NCI-H69 (cell line): Measurements from ENCODE around the gene MGST1.
A peak's percentile ranks its signal among the peaks of the same experiment; 100 is the strongest.
"Not testable (repeated sequence)": the region's sequence is repeated elsewhere in the genome, so short reads cannot be mapped to it uniquely, and the experiment has no call there.

Experiments used
- DNase-seq: peaks from one replicate; lab custom pipeline; 2025; lab: John Stamatoyannopoulos, UW

MGST1 gene

GRCh38 chr12:16352481-16352880, 5.0 kb downstream of the MGST1 start:
- DNase-seq, result no peak

DNA sequence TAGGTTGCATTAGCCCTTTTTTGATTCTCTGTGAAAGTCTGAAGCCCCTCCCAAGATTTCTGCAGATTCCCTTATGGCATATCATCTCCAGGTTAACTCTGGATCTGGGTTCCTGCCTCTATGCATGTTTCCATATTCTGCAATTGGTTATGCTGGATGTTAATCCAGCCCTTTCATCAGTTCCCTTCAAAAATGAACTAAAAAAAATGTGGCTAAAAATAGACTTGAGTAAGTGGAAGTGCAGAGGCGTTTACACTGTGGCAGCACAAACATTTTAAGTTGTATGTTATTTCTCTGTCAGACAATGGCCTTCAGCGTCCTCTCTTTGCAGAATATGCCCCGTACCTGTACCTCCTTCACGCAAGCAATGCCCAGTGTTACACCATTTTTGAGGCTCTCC, 11.4 kb downstream of the MGST1 start:
- no peak for DNase-seq

- DNase-seq, result peak; percentile 53
Measured at GRCh38 chr12:16359512-16360491, 12.4 kb downstream of the MGST1 start.

DNA sequence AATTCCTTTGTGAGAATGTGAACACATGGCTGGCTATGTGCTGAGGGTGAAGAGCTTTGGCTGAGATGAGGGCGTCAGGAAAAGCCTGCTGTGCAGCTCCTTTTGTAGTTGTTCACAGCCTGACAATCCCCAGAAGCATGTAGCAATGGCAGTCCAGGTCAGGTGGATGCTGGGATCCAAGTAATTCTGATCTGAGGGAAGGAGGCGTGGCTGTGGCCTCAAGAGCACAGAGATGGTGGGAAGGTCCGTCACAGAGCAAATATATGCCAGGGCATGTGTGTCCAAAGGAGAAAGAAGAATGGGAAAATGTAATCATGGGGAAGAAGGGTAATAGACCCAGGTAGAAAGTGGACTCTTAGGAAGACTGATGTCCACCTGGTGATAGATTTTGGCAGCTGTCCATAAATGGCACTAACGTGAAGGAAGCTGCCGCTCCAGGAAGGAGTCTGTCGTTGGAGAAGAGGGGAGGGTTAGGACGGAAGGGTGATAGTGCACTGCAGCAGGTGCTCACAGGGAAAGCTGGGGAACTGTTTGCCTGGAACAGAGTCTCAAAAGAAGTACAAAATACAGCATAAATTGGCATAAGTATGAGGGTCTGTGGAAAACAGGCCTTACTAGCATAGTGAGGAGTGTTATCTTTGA, 13.8 kb downstream of the MGST1 start:
- DNase-seq, result peak; percentile 35

DNA sequence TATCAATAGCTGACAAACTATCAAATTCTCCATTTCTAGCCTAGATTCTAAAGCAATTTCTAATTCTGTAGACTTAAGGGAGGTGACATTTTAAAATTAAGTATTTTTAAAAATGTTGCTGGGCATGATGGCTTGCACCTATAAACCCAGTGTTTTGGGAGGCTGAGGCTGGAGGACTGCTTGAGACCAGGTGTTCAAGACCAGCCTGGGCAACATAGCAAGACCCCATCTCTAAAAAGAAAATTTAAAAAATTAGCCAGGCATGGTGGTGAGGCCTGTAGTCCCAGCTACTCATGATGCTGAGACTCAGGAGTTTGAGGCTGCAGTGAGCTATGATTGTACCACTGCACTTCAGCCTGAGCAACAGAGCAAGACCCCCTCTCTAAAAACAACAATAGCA, 15.1 kb downstream of the MGST1 start:
- DNase-seq, result no peak

DNA sequence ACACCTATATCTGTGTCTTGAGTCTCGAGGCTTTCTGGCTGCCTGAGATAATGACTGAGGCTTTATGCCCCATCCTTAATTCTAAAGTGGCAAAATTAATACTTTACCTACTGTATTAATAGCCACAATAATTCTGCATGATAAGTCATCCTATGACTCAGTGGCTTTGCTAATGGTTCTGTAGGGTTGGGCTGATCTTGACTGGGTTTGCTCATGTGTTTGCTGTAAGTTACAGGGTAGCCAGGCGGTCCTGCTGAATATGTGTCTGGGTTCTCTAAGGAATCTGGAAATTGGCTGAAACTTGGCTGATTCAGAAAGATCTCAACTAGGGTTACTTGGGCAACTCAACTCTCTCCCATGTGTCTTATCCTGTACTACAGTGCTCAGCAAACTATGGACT, 21.7 kb downstream of the MGST1 start:
- DNase-seq, result no peak

- DNase-seq, result no peak
Measured at GRCh38 chr12:16370096-16370495, 22.7 kb downstream of the MGST1 start.

DNA sequence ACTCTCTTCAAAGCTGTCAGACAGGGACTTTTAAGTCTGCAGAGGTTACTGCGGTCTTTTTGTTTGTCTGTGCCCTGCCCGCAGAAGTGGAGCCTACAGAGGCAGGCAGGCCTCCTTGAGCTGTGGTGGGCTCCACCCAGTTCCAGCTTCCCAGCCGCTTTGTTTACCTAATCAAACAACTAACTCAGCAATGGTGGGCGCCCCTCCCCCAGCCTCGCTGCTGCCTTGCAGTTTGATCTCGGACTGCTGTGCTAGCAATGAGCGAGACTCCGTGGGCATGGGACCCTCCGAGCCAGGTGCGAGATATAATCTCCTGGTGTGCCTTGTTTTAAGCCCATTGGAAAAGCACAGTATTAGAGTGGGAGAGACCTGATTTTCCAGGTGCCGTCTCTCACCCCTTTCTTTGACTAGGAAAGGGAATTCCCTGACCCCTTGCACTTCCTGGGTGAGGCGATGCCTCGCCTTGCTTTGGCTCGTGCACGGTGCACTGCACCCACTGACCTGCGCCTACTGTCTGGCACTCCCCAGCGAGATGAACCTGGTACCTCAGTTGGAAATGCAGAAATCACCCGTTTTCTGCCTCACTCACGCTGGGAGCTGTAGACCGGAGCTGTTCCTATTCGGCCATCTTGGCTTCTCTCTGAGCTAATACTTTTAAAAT, 35.3 kb downstream of the MGST1 start:
- not testable (repeated sequence) for DNase-seq

DNA sequence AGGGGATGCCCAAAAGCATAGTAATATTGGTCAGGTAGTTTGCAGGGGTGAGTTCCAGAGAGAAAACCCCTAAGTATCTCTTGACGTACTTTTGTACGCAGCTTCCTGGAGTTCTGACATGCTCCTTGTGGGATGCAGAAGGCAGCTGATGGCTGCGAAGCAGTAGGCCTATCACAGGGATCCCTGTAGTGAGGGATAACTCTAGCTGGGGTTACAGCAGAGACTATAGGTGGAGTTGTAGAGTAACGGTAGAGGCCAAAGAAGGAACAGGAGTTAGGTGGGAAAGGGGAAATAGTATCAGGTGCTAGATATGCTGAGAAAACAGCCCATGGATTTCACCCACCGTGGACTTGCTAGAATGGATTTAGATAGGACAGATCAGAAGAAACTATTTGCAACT, 37.3 kb downstream of the MGST1 start:
- peak; percentile 11 for DNase-seq

GRCh38 chr12:16385782-16386646, 38.6 kb downstream of the MGST1 start:
- DNase-seq, result peak; percentile 66

DNA sequence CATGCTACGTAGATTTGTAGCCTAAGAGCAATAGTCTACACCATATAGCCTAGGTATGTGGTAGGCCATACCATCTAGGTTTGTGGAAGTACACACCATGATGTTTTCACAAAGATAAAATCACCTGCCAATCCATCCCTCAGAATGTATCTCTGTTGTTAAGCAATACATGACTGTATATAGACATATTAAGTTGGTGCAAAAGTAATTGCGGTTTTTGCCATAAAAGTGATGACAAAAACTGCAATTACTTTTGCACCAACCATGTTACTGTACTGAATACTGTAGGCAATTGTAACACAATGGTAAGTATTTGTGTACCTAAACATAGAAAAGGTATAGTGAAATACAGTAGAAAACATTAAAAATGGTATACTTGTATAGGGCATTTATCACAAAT, 40.5 kb downstream of the MGST1 start:
- no peak for DNase-seq

GRCh38 chr12:16389594-16389993, 42.1 kb downstream of the MGST1 start:
- no peak for DNase-seq

GRCh38 chr12:16392846-16393535, 45.5 kb downstream of the MGST1 start:
- no peak for DNase-seq

- no peak for DNase-seq
Measured at GRCh38 chr12:16399101-16399500, 51.7 kb downstream of the MGST1 start.

- DNase-seq, result not testable (repeated sequence)
Measured at GRCh38 chr12:16401835-16402234, 54.4 kb downstream of the MGST1 start.

DNA sequence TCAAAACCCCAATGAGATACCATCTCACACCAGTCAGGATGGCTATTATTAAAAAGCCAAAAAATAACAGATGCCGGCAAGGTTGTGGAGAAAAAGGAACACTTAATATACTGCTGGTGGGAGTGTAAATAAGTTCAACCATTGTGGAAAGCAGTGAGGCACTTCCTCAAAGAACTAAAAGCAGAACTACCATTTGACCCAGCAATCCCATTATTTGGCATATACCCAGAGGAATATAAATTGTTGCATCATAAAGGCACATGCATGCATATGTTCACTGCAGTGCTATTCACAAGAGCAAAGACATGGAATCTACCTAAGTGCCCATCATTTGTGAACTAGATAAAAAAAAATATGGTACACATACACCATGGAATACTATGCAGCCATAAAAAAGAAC, 59.9 kb downstream of the MGST1 start:
- DNase-seq, result no peak
